K562 (cell line): Measurements from ENCODE around the gene ANO9. TPM values are rescaled to one million over a fixed set of nuclear protein-coding genes. Genes with fewer than 3 reads are reported as not detected.

Experiments
- ATAC-seq: fragments of 200-7000 bp; cut with Tn5 transposase; 3 replicates; pipeline ENCODE4 v1.9.1; 2020; ENCODE audit warnings: moderate library complexity
- BruUV-seq: library from RNA; stranded (reverse); fragments of 400-500 nt; replicated peaks from 2 replicates; lab custom pipeline; 2021; lab: Mats Ljungman, UMichigan
- CTCF ChIA-PET: fragments of 300-600 bp; formaldehyde crosslinking; extraction: SDS; loops from one replicate; lab custom pipeline; 2021; ENCODE audit warnings: low intra/inter-chr PET ratio; lab: Yijun Ruan, JAX
- POLR2A ChIA-PET: fragments of 300-600, 350-650 bp; sonication (Branson Sonifier 250); formaldehyde crosslinking; extraction: SDS; loops from one replicate; lab custom pipeline; 2021; ENCODE audit warnings: antibody characterized with exemption, inconsistent platforms; lab: Yijun Ruan, JAX
- DNase-seq, 4 experiments: peaks; one replicate each; pipeline versions ENCODE4 v3.0.0 to v3.0.0-alpha.2; 2011 to 2018; ENCODE audit warnings: low spot score in 3 of 4, mixed read lengths in 3 of 4; ENCODE audit errors: extremely low read depth in 1 of 4
- FAIRE-seq: peaks from 2 replicates; lab custom pipeline; 2011; peaks lifted over from hg19 to GRCh38; lab: Jason Lieb, UNC
- H2AFZ ChIP-seq: 2 replicates; pipeline ENCODE4 v1.6.0; 2011; ENCODE audit warnings: low read depth, low read length, control low read depth, inconsistent platforms
- H3K27ac ChIP-seq: fragments of 200-600 bp; 3 replicates; pipeline ENCODE4 v1.8.0; 2011; ENCODE audit warnings: low read depth, mild to moderate bottlenecking, control low read depth, inconsistent platforms, low read length, moderate library complexity, mixed read lengths; ENCODE audit errors: extremely low read depth
- H3K27me3 ChIP-seq, 2 experiments: fragments of 300-600 bp in 1 of 2; 2 replicates in 1 of 2; 3 replicates in 1 of 2; pipeline versions ENCODE4 v1.6.0 to v1.8.0; 2011; ENCODE audit warnings: inconsistent platforms in 2 of 2, low read length in 2 of 2, mild to moderate bottlenecking in 1 of 2, mixed read lengths in 1 of 2, moderate library complexity in 1 of 2; ENCODE audit not compliant: control insufficient read depth in 2 of 2, insufficient read depth in 2 of 2
- H3K36me3 ChIP-seq: fragments of 300-600 bp; 3 replicates; pipeline ENCODE4 v1.8.0; 2011; ENCODE audit warnings: mild to moderate bottlenecking, low read length, inconsistent platforms; ENCODE audit not compliant: control insufficient read depth, insufficient read depth
- H3K4me1 ChIP-seq, 2 experiments: fragments of 200-600 bp in 1 of 2; replicated peaks in 1 of 2; 2 replicates in 1 of 2; 3 replicates in 1 of 2; pipeline versions ENCODE4 v1.5.1 to v1.8.0; 2011; ENCODE audit warnings: inconsistent platforms in 2 of 2, low read length in 2 of 2, mild to moderate bottlenecking in 1 of 2, mixed read lengths in 1 of 2, moderate library complexity in 1 of 2; ENCODE audit not compliant: control insufficient read depth in 2 of 2, insufficient read depth in 2 of 2
- H3K4me2 ChIP-seq: 2 replicates; pipeline ENCODE4 v1.6.1; 2011; ENCODE audit warnings: low read length, control low read depth, inconsistent platforms, mixed read lengths; ENCODE audit not compliant: insufficient read depth
- H3K4me3 ChIP-seq: fragments of 200-600 bp; sonication (generic), shearing (Covaris generic); 2 replicates; pipeline ENCODE4 v1.5.1; 2016; ENCODE audit warnings: control low read depth, inconsistent platforms
- H3K79me2 ChIP-seq: fragments of 200-600 bp; 3 replicates; pipeline ENCODE4 v1.8.0; 2011; ENCODE audit warnings: low read length, inconsistent platforms; ENCODE audit not compliant: control insufficient read depth, insufficient read depth
- H3K9ac ChIP-seq, 2 experiments: 2 replicates each; pipeline versions ENCODE4 v1.6.0 to v1.6.1; 2011; ENCODE audit warnings: low read depth in 2 of 2, low read length in 2 of 2, control low read depth in 1 of 2, inconsistent platforms in 1 of 2, mild to moderate bottlenecking in 1 of 2, mixed read lengths in 1 of 2; ENCODE audit not compliant: insufficient read depth in 1 of 2
- H3K9me1 ChIP-seq: one replicate; pipeline ENCODE4 v1.6.0; 2011; ENCODE audit warnings: inconsistent platforms, mild to moderate bottlenecking, low read length, moderate library complexity; ENCODE audit not compliant: control insufficient read depth, insufficient read depth
- H3K9me3 ChIP-seq: replicated peaks from 2 replicates; pipeline ENCODE4 v1.5.1; 2011; ENCODE audit warnings: low read depth, low read length, inconsistent platforms; ENCODE audit not compliant: control insufficient read depth, insufficient read depth
- H4K20me1 ChIP-seq: replicated peaks from 2 replicates; pipeline ENCODE4 v1.6.1; 2011; ENCODE audit warnings: low read length, inconsistent platforms, mixed read lengths; ENCODE audit not compliant: control insufficient read depth, insufficient read depth
- CBX2 ChIP-seq: fragments of 200-600 bp; sonication (generic); IDR thresholded peaks from one replicate; pipeline ENCODE4 v1.6.1; 2012; ENCODE audit warnings: mild to moderate bottlenecking, low read length, inconsistent platforms; ENCODE audit not compliant: insufficient read depth, poor library complexity, severe bottlenecking
- MTA1 ChIP-seq: fragments of 450-650 bp; IDR thresholded peaks from 2 replicates; pipeline ENCODE4 v1.6.1; 2017; ENCODE audit warnings: borderline replicate concordance
- POLR2G ChIP-seq: fragments of 200-400 bp; formaldehyde crosslinking; IDR thresholded peaks from 2 replicates; pipeline ENCODE4 v1.6.1; 2017; ENCODE audit warnings: low read depth, mild to moderate bottlenecking, antibody characterized with exemption, low read length, moderate library complexity
- SMARCE1 ChIP-seq: fragments of 450-650 bp; IDR thresholded peaks from 2 replicates; pipeline ENCODE4 v1.7.1; 2016; ENCODE audit warnings: mild to moderate bottlenecking
- WGBS: fragments of 100-300 bp; shearing (Covaris generic); methylation state at CpG from one replicate; pipeline ENCODE4 v1.1.6; 2016; ENCODE audit warnings: low coverage, mixed read lengths; ENCODE audit not compliant: insufficient coverage; ENCODE audit errors: missing lambda C conversion rate; 5-methylcytosine and 5-hydroxymethylcytosine counted together
- in situ Hi-C: fragments of 300-500 bp; cut with MboI; formaldehyde crosslinking; loops from 4 replicates; pipeline ENCODE4 v1.15.0; 2018; ENCODE audit warnings: inconsistent platforms, mixed read lengths
- intact Hi-C: fragments of 100-400 bp; cut with micrococcal nuclease; formaldehyde crosslinking; loops from 2 replicates; pipeline ENCODE4 v1.14.2; 2022
- polyA plus RNA-seq, 8 experiments: library from polyadenylated mRNA; depleted of rRNA in 4 of 8; stranded (reverse) in 5 of 8; unstranded in 3 of 8; fragments of >200 nt; fragmentation: Nextera tagmentation in 2 of 8; fragmentation: Illumina TruSeq in 1 of 8; extraction: Ambion mirVana in 2 of 8; extraction: Trizol in 1 of 8; gene quantifications; 2 replicates each; pipeline versions ENCODE4 v1.2.1 to v1.2.3, GENCODE V29; 2011 to 2014; ENCODE audit warnings: inconsistent platforms in 1 of 8, missing spikeins in 1 of 8
- total RNA-seq, 7 experiments: library from RNA; depleted of rRNA in 6 of 7; stranded (reverse); fragments of >200 nt in 6 of 7; fragmentation: Illumina TruSeq in 2 of 7; extraction: Trizol in 2 of 7; gene quantifications; 2 replicates each; pipeline versions ENCODE4 v1.2.1 to v1.2.3, GENCODE V29; 2011 to 2021; ENCODE audit warnings: low replicate concordance in 1 of 7

Gene ANO9
- total and polyA plus RNA-seq, 9 of the 15 experiments (the other 6 are each of a cell fraction or from before 2014, with no cell fraction given), result 0.20 to 14.5 (median 4.5) TPM

DNA sequence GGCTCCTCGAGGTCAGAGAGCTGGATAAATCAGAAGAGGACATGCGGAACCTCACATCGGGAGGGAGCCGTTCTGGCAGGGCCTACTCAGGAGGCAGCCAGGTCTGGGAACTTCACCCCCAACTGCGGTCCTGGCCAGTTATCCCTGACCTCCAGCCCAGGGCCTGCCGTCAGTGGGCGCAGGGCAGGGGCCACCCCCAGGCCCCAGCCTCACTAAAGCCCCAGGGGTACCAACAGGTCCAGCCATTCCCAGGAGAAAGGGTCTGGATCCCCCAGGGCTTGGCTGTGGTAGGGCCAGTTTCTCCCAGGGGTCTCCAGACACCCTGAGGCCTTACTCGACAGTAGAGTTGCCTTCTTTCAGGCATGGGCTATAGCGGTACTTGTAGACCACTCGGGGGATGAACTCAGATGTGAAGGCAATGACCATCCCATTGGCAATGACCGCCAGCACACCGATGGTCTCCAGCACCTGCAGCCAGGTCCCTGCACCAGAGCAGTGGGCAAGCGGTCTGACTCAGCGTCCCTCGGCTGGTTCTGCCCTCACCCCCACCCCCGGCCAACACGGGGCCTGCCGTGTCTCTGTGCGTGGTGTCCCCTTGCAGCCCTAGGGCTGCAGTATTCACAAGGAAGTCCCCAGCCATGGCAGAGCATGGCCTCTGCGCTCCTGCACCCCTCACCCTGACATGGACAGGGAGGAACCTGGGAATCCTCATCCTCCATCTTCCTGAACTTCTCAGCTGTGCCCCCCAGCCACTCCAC lies 22.4 kb downstream of the ANO9 start:
- Histone ChIP-seq H3K4me3 (no peak overlapping the region), H3K27ac (no peak overlapping the region), H3K36me3 (no peaks in the 10 kb centered on the region), H4K20me1 (no peaks in the 10 kb centered on the region), H3K9ac (no peak overlapping the region; a peak in 1 of 4 replicates), H3K79me2 (no peaks in the 10 kb centered on the region)
- BruUV-seq, result no TSS peak
- CTCF ChIA-PET, result no interaction called here
- FAIRE-seq (no peak), DNase-seq (no peak)
- TF ChIP-seq CBX2 (no peak), SMARCE1 (no peak), MTA1 (no peak), POLR2G (0 out of 2 replicates have a peak, but pooled peaks have one; percentile 17)
- TF ChIP-seq, all 486 proteins: peak for 1
- peaks cover 10 to 62% of the 10 kb centered on the region in 2 experiments for H3K4me1 ChIP-seq
- ATAC-seq, result no peak
- 0 out of 2 replicates have a peak, but pooled peaks cover 2% of the 10 kb centered on the region for H3K9me3 ChIP-seq
- no peak overlapping the region for H2AFZ ChIP-seq
- intact Hi-C loops, result no loop called here
- POLR2A ChIA-PET, result interaction anchor here (0.8 kb wide), 1 partner anchor 21 kb away, joined by 3 read pairs; no protein-coding TSS in a partner anchor
- no peaks in the 10 kb centered on the region for H3K27me3 ChIP-seq
- in situ Hi-C loops, result no loop called here
- 76% methylated on average over 19 of the region's 20 CpGs for WGBS
- H3K4me2 ChIP-seq, result no peak overlapping the region
- H3K9me1 ChIP-seq, result no peaks in the 10 kb centered on the region
